Stomach (tissue), 9 donors: ENCODE data around the gene ZNF322. TPM values are rescaled to one million over a fixed set of nuclear protein-coding genes. Genes with fewer than 3 reads are reported as not detected.

Experiments
- DNase-seq, 2 donors: peaks; one replicate each; pipeline versions ENCODE4 v3.0.0 to v3.0.0-alpha.2; 2013 to 2019
- H3K27ac ChIP-seq, 5 donors: fragments of 200-600 bp in 4 of 5; sonication (generic) in 4 of 5; one replicate each; pipeline ENCODE4 v1.5.1; 2013 to 2019; ENCODE audit warnings: mild to moderate bottlenecking in 1 of 5, moderate library complexity in 1 of 5
- H3K27me3 ChIP-seq, 3 donors: fragments of 200-600 bp; sonication (generic); one replicate each; pipeline ENCODE4 v1.5.1; 2017 to 2019; ENCODE audit warnings: mixed run types in 1 of 3
- H3K36me3 ChIP-seq, 4 donors: fragments of 200-600 bp; sonication (generic); 1 replicate in 3 of 4; 2 replicates in 1 of 4; pipeline ENCODE4 v1.5.1; 2016 to 2019
- H3K4me1 ChIP-seq, 4 donors: fragments of 200-600 bp; sonication (generic); one replicate each; pipeline ENCODE4 v1.5.1; 2016 to 2019
- H3K4me3 ChIP-seq, 4 donors: fragments of 200-600 bp; sonication (generic) in 3 of 4; one replicate each; pipeline ENCODE4 v1.5.1; 2016 to 2019; ENCODE audit warnings: mild to moderate bottlenecking in 1 of 4
- H3K9me3 ChIP-seq, 4 donors: fragments of 200-600 bp; sonication (generic); one replicate each; pipeline ENCODE4 v1.5.1; 2016 to 2019
- CTCF ChIP-seq, 7 experiments: fragments of 450-650 bp in 4 of 7; fragments of 200-600 bp in 3 of 7; sonication (generic) in 3 of 7; IDR thresholded peaks; one replicate each; pipeline ENCODE4 v1.5.1; 2016 to 2019; ENCODE audit warnings: antibody characterized with exemption in 7 of 7, control low read depth in 2 of 7, mild to moderate bottlenecking in 1 of 7
- EP300 ChIP-seq: sonication (generic); formaldehyde crosslinking; IDR thresholded peaks from one replicate; pipeline ENCODE4 v1.6.1; 2017; ENCODE audit warnings: antibody characterized with exemption
- POLR2A ChIP-seq, 4 donors: fragments of 450-650 bp; IDR thresholded peaks; one replicate each; pipeline ENCODE4 v1.6.1; 2016; ENCODE audit warnings: antibody characterized with exemption in 4 of 4, control low read depth in 2 of 4, mild to moderate bottlenecking in 1 of 4, moderate library complexity in 1 of 4
- POLR2AphosphoS5 ChIP-seq, 3 donors: sonication (generic); formaldehyde crosslinking; IDR thresholded peaks; one replicate each; pipeline ENCODE4 v1.6.1; 2016; ENCODE audit warnings: antibody characterized with exemption in 3 of 3
- WGBS, 5 donors: extraction: QIAGEN DNeasy Blood & Tissue Kit in 3 of 5; methylation state at CpG; one replicate each; pipeline versions ENCODE4 v1.1.5 to v1.1.7; 2013 to 2018; 5-methylcytosine and 5-hydroxymethylcytosine counted together
- intact Hi-C: fragments of 100-400 bp; cut with DNase I; formaldehyde crosslinking; loops from one replicate; pipeline ENCODE4 v1.15.1; 2023; ENCODE audit warnings: low total_unique reads
- polyA plus RNA-seq, 3 donors: library from polyadenylated mRNA; stranded (reverse); fragments of 200-250 nt; gene quantifications; one replicate each; pipeline ENCODE4 v1.2.3, GENCODE V29; 2013
- total RNA-seq, 5 donors: library from RNA; depleted of rRNA; stranded (reverse); fragments of >200 nt; gene quantifications; one replicate each; pipeline versions ENCODE4 v1.1.0 to v1.2.3, GENCODE V29; 2014 to 2016
- donor health status: healthy with polysubstance abuse.
- donor health status: Bipolar disorder and iron deficiency.
- donor health status: healthy.

Gene ZNF322
- total and polyA plus RNA-seq, 8 donors, result 4.1 to 23.9 (median 8.6) TPM

GRCh38 chr6:26599134-26599533 lies 60.4 kb downstream of the ZNF322 start:
- intact Hi-C loops, result loop anchor here (10.0 kb wide), 1 partner anchor 254 kb away; no protein-coding TSS in a partner anchor
- Histone ChIP-seq H3K4me3 (no peak overlapping the region), H3K4me1 (peaks cover 9 to 33% (median 25%) of the 10 kb centered on the region in 4 donors), H3K27me3 (peaks cover 0 to 10% (median 0%) of the 10 kb centered on the region in 3 donors), H3K9me3 (no peaks in the 10 kb centered on the region), H3K36me3 (peaks cover 14 to 27% (median 27%) of the 10 kb centered on the region in 4 donors), H3K27ac (no peak overlapping the region)
- 70 to 82% (median 76%) methylated on average over 1 of the region's 1 CpG for WGBS, 5 donors
- no peak for DNase-seq
- TF ChIP-seq CTCF (IDR thresholded peaks at IDR 0.05), result no peak
- TF ChIP-seq POLR2AphosphoS5 (IDR thresholded peaks at IDR 0.05), result no peak
- TF ChIP-seq POLR2A (IDR thresholded peaks at IDR 0.05), result no peak
- TF ChIP-seq EP300, result no peak

GRCh38 chr6:26598267-26598666 lies 61.3 kb downstream of the ZNF322 start:
- DNase-seq, result no peak
- intact Hi-C loops, result loop anchor here (10.0 kb wide), 1 partner anchor 253 kb away; no protein-coding TSS in a partner anchor
- H3K36me3 ChIP-seq, result peaks cover 14 to 27% (median 27%) of the 10 kb centered on the region in 4 donors
- no peak overlapping the region for H3K27ac ChIP-seq
- H3K4me3 ChIP-seq, result peak overlapping the region in 2 of 4 donors; percentile 88 to 99
- TF ChIP-seq POLR2AphosphoS5 (IDR thresholded peaks at IDR 0.05) (no peak), POLR2A (IDR thresholded peaks at IDR 0.05) (no peak), CTCF (IDR thresholded peaks at IDR 0.05) (no peak), EP300 (no peak)
- no peaks in the 10 kb centered on the region for H3K9me3 ChIP-seq
- peaks cover 0 to 19% (median 6%) of the 10 kb centered on the region in 3 donors for H3K27me3 ChIP-seq
- WGBS, 5 donors, result 92 to 96% (median 94%) methylated on average over 14 to 22 of the region's 22 CpGs
- peaks cover 9 to 33% (median 25%) of the 10 kb centered on the region in 4 donors for H3K4me1 ChIP-seq

GRCh38 chr6:26597821-26598220 lies 61.7 kb downstream of the ZNF322 start:
- intact Hi-C loops, result loop anchor here (10.0 kb wide), 1 partner anchor 253 kb away; no protein-coding TSS in a partner anchor

GRCh38 chr6:26597389-26597766 lies 62.2 kb downstream of the ZNF322 start:
- Histone ChIP-seq H3K4me1 (peaks cover 9 to 33% (median 25%) of the 10 kb centered on the region in 4 donors), H3K36me3 (peaks cover 14 to 27% (median 27%) of the 10 kb centered on the region in 4 donors), H3K27ac (peak overlapping the region in 4 of 5 donors; percentile 85 to 94 (median 90)), H3K4me3 (peak overlapping the region; percentile 73 to 99 (median 92)), H3K27me3 (peaks cover 0 to 28% (median 11%) of the 10 kb centered on the region in 3 donors), H3K9me3 (no peaks in the 10 kb centered on the region)
- 1 to 4% (median 3%) methylated on average over 10 of the region's 10 CpGs for WGBS, 5 donors
- intact Hi-C loops, result loop anchor here (10.0 kb wide), 1 partner anchor 253 kb away; no protein-coding TSS in a partner anchor
- no peak for TF ChIP-seq EP300
- TF ChIP-seq CTCF (IDR thresholded peaks at IDR 0.05), result no peak
- TF ChIP-seq POLR2AphosphoS5 (IDR thresholded peaks at IDR 0.05), result no peak
- no peak for TF ChIP-seq POLR2A (IDR thresholded peaks at IDR 0.05)
- DNase-seq, result no peak

More at GRCh38 chr6:26597821-26598220, 61.7 kb downstream of the ZNF322 start:
- peak in 1 of 2 donors; percentile 29 for DNase-seq
- H3K27me3 ChIP-seq, result peaks cover 0 to 24% (median 6%) of the 10 kb centered on the region in 3 donors
- H3K36me3 ChIP-seq, result peaks cover 14 to 27% (median 27%) of the 10 kb centered on the region in 4 donors
- TF ChIP-seq EP300 (no peak), POLR2A (IDR thresholded peaks at IDR 0.05) (no peak), CTCF (IDR thresholded peaks at IDR 0.05) (no peak), POLR2AphosphoS5 (IDR thresholded peaks at IDR 0.05) (no peak)
- peak overlapping the region in 2 of 5 donors; percentile 90 to 94 for H3K27ac ChIP-seq
- H3K4me1 ChIP-seq, result peaks cover 9 to 33% (median 25%) of the 10 kb centered on the region in 4 donors
- 64 to 72% (median 68%) methylated on average over 21 of the region's 21 CpGs for WGBS, 5 donors
- H3K4me3 ChIP-seq, result peak overlapping the region; percentile 73 to 99 (median 92)
- H3K9me3 ChIP-seq, result no peaks in the 10 kb centered on the region
